Ishikawa (cell line): ENCODE measurements around the gene TSC22D3.

Experiments used
- CEBPB ChIP-seq: IDR thresholded peaks from 2 replicates; pipeline ENCODE4 v1.6.1; 2012
- CREB1 ChIP-seq: IDR thresholded peaks from 2 replicates; pipeline ENCODE4 v1.6.1; 2012; ENCODE audit warnings: low read depth
- EGR1 ChIP-seq: IDR thresholded peaks from 2 replicates; pipeline ENCODE4 v1.6.1; 2012
- EP300 ChIP-seq: IDR thresholded peaks from 2 replicates; pipeline ENCODE4 v1.6.1; 2012; ENCODE audit warnings: borderline replicate concordance
- FOXM1 ChIP-seq: IDR thresholded peaks from 2 replicates; pipeline ENCODE4 v1.6.1; 2012; ENCODE audit warnings: low read depth, borderline replicate concordance
- MAX ChIP-seq: IDR thresholded peaks from 2 replicates; pipeline ENCODE4 v1.6.1; 2012
- NFIC ChIP-seq: IDR thresholded peaks from 2 replicates; pipeline ENCODE4 v1.6.1; 2012
- RAD21 ChIP-seq: IDR thresholded peaks from 2 replicates; pipeline ENCODE4 v1.6.1; 2012; ENCODE audit warnings: low read depth
- REST ChIP-seq: IDR thresholded peaks from 2 replicates; pipeline ENCODE4 v1.6.1; 2012; ENCODE audit warnings: low read depth, mild to moderate bottlenecking
- TAF1 ChIP-seq: IDR thresholded peaks from 2 replicates; pipeline ENCODE4 v1.6.1; 2012; ENCODE audit warnings: low read depth, mild to moderate bottlenecking
- TCF12 ChIP-seq: IDR thresholded peaks from 2 replicates; pipeline ENCODE4 v1.6.1; 2012; ENCODE audit warnings: low read depth
- TEAD4 ChIP-seq: IDR thresholded peaks from 2 replicates; pipeline ENCODE4 v1.6.1; 2012
- USF1 ChIP-seq: IDR thresholded peaks from 2 replicates; pipeline ENCODE4 v1.6.1; 2012
- YY1 ChIP-seq: IDR thresholded peaks from 2 replicates; pipeline ENCODE4 v1.6.1; 2012; ENCODE audit warnings: low read depth
- ZBTB7A ChIP-seq: IDR thresholded peaks from 2 replicates; pipeline ENCODE4 v1.6.1; 2012; ENCODE audit warnings: low read depth

TSC22D3 gene

GRCh38 chrX:107682256-107682655 lies 93.3 kb downstream of the TSC22D3 start:
- TF ChIP-seq EP300: no peak
- no peak for TF ChIP-seq TEAD4
- TF ChIP-seq CEBPB: no peak
- TF ChIP-seq YY1: no peak
- no peak for TF ChIP-seq RAD21
- no peak for TF ChIP-seq FOXM1
- TF ChIP-seq MAX: no peak
- no peak for TF ChIP-seq EGR1
- no peak for TF ChIP-seq NFIC
- no peak for TF ChIP-seq REST
- no peak for TF ChIP-seq CREB1
- no peak for TF ChIP-seq ZBTB7A
- TF ChIP-seq USF1: no peak

GRCh38 chrX:107678957-107679740 lies 96.4 kb downstream of the TSC22D3 start:
- no peak for TF ChIP-seq NFIC
- no peak for TF ChIP-seq MAX
- no peak for TF ChIP-seq EGR1
- no peak for TF ChIP-seq CREB1
- no peak for TF ChIP-seq TCF12
- TF ChIP-seq ZBTB7A: no peak
- TF ChIP-seq RAD21: no peak
- no peak for TF ChIP-seq YY1
- TF ChIP-seq FOXM1: no peak
- TF ChIP-seq EP300: no peak
- no peak for TF ChIP-seq TAF1
- TF ChIP-seq CEBPB: no peak
- no peak for TF ChIP-seq USF1
- no peak for TF ChIP-seq REST
- no peak for TF ChIP-seq TEAD4

- TF ChIP-seq RAD21 (no peak), TAF1 (no peak), REST (no peak), YY1 (no peak), USF1 (no peak), CREB1 (no peak), FOXM1 (no peak), EGR1 (no peak), CEBPB (no peak), ZBTB7A (no peak), EP300 (no peak)
Observed at GRCh38 chrX:107677909-107678308, 97.7 kb downstream of the TSC22D3 start.

GRCh38 chrX:107677501-107677901 lies 98.1 kb downstream of the TSC22D3 start:
- TF ChIP-seq TCF12 (no peak), MAX (no peak), ZBTB7A (no peak), RAD21 (no peak), REST (no peak), YY1 (no peak), NFIC (no peak), USF1 (no peak), CREB1 (no peak), EGR1 (no peak), TEAD4 (no peak)
